Measurements from ENCODE around the gene DYSF.

DYSF gene

DNA sequence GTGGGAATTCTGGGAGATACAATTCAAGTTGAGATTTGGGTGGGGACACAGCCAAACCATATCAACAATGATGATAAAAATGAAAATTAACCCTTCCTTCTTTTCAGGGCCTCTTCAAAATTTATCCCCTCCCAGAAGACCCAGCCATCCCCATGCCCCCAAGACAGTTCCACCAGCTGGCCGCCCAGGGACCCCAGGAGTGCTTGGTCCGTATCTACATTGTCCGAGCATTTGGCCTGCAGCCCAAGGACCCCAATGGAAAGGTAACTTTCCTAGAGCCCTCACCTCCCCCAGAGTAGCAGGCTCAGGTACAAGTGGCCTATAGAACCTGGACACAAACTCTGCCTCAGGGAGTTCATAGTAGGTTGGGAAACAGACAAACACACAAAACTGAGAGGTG, 205.4 kb downstream of the DYSF start:
- Histone ChIP-seq H3K9me3 (ENCODE audit: severe bottlenecking) (no peaks in the 10 kb centered on the region), H3K27me3 (ENCODE audit: insufficient read depth, poor library complexity, severe bottlenecking) (no peaks in the 10 kb centered on the region), H3K27ac (ENCODE audit: poor library complexity, severe bottlenecking) (no peak overlapping the region), H3K4me3 (ENCODE audit: severe bottlenecking) (no peak overlapping the region), H3K4me1 (ENCODE audit: insufficient read depth, poor library complexity, severe bottlenecking) (no peaks in the 10 kb centered on the region), H3K36me3 (ENCODE audit: low read depth) (no peaks in the 10 kb centered on the region)
- TF ChIP-seq, protein P1, sequence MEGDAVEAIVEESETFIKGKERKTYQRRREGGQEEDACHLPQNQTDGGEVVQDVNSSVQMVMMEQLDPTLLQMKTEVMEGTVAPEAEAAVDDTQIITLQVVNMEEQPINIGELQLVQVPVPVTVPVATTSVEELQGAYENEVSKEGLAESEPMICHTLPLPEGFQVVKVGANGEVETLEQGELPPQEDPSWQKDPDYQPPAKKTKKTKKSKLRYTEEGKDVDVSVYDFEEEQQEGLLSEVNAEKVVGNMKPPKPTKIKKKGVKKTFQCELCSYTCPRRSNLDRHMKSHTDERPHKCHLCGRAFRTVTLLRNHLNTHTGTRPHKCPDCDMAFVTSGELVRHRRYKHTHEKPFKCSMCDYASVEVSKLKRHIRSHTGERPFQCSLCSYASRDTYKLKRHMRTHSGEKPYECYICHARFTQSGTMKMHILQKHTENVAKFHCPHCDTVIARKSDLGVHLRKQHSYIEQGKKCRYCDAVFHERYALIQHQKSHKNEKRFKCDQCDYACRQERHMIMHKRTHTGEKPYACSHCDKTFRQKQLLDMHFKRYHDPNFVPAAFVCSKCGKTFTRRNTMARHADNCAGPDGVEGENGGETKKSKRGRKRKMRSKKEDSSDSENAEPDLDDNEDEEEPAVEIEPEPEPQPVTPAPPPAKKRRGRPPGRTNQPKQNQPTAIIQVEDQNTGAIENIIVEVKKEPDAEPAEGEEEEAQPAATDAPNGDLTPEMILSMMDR (IDR thresholded peaks at IDR 0.05; ENCODE audit: poor library complexity, severe bottlenecking): no peak
- ATAC-seq (ENCODE audit: low read depth): no peak
- DNase-seq (ENCODE audit: low spot score): no peak

DNA sequence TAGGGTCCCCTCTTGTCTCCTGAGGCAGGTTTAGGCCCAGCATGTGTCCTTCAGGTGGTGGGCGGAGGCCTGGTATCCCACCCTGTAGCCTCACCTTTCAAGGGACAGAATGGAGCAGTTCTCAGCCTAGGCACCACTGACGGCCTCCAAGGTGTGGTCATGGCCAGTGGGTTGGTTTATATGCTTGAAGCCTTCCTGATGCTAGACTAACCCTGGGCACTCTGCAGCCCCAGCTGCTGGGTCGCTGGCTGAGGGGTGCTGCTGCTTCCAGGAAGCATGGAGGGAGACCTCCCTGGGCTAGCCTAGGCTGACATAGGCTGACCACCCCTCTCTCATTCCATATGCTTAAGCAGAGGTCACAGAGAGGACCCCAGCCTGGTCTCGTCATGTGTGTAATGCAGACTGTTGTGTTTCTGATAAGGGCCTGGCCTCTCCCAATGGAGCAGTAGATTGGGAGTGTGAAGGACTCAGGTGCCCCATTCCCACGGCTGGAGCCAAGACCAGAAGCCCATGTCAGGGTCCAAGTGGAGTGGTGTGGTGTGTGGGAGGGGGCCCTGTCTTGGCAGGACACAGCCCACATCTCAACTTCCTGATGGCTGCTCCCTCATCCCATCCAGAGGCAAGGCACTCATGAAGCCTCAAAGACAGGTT, 206.6 kb downstream of the DYSF start:
- ATAC-seq (ENCODE audit: low read depth): no peak
- H3K4me1 ChIP-seq (ENCODE audit: insufficient read depth, poor library complexity, severe bottlenecking): no peaks in the 10 kb centered on the region
- no peak overlapping the region for H3K27ac ChIP-seq (ENCODE audit: poor library complexity, severe bottlenecking)
- TF ChIP-seq, protein P1 (IDR thresholded peaks at IDR 0.05; ENCODE audit: poor library complexity, severe bottlenecking): no peak
- no peak for DNase-seq (ENCODE audit: low spot score)
- H3K27me3 ChIP-seq (ENCODE audit: insufficient read depth, poor library complexity, severe bottlenecking): no peaks in the 10 kb centered on the region
- no peak overlapping the region for H3K4me3 ChIP-seq (ENCODE audit: severe bottlenecking)
- no peaks in the 10 kb centered on the region for H3K36me3 ChIP-seq (ENCODE audit: low read depth)
- no peaks in the 10 kb centered on the region for H3K9me3 ChIP-seq (ENCODE audit: severe bottlenecking)

DNA sequence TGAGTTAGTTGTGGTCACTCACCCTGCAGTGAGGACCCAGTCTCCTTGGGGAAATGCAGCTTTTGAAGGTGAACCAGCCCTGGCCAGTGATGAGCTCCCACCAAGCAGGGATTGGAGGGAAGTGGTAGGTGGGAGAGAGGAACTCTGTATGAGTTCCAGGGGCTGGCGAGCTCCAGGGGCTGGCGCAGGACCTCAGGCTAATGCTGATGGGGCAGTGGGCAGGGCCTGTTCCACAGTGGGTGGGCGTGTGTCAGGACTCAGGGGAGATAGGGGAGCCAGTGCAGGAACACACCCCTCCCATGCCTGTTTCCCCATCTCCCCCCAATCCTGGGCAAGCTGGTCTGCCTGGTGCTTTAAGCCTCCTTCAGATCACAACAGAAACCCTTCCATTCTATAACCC, 208.4 kb downstream of the DYSF start:
- Histone ChIP-seq H3K36me3 (ENCODE audit: low read depth) (no peaks in the 10 kb centered on the region), H3K9me3 (ENCODE audit: severe bottlenecking) (no peaks in the 10 kb centered on the region)

DNA sequence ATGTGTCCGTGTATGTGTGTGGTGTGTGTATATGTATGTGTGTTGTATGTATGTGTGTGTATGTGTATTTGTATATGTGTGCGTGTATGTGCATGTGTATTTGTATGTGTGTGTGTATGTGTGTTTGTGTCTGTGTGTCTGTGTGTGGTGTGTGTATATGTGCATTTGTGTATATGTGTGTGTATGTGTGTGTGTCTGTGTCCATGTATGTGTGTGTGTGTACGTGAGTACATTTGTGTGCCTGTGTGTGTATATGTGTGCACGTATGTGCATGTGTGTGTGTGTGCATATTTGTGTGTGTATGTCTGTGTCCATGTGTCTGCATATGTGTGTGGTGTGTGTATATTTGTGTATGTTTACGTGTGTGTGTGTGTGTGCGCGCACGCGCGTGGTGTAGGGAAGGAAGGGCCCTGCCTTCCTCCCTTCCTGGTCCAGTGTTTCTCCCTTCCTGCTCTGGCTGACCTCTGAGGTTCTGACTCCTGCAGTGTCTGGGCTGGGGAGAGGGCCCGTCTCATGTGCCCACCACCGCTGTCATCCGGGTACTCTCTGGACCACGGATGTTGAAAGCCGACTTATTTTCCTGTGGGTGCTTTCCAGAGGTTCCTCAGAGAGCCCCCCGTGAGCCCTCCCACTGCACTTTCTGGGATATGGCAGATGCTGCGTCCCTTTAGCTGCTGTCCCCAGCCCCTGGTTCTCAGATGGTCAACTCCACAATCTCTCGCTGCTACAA, 209.5 kb downstream of the DYSF start:
- H3K4me3 ChIP-seq (ENCODE audit: severe bottlenecking): no peak overlapping the region
- no peaks in the 10 kb centered on the region for H3K27me3 ChIP-seq (ENCODE audit: insufficient read depth, poor library complexity, severe bottlenecking)
- DNase-seq (ENCODE audit: low spot score): no peak
- H3K9me3 ChIP-seq (ENCODE audit: severe bottlenecking): no peaks in the 10 kb centered on the region
- H3K27ac ChIP-seq (ENCODE audit: poor library complexity, severe bottlenecking): no peak overlapping the region
- TF ChIP-seq, protein P1 (IDR thresholded peaks at IDR 0.05; ENCODE audit: poor library complexity, severe bottlenecking): no peak
- H3K36me3 ChIP-seq (ENCODE audit: low read depth): no peaks in the 10 kb centered on the region
- H3K4me1 ChIP-seq (ENCODE audit: insufficient read depth, poor library complexity, severe bottlenecking): no peaks in the 10 kb centered on the region
- no peak for ATAC-seq (ENCODE audit: low read depth)

More for the DNA sequence above, 208.4 kb downstream of the DYSF start:
- H3K4me3 ChIP-seq (ENCODE audit: severe bottlenecking): no peak overlapping the region
- no peaks in the 10 kb centered on the region for H3K4me1 ChIP-seq (ENCODE audit: insufficient read depth, poor library complexity, severe bottlenecking)
- ATAC-seq (ENCODE audit: low read depth) (no peak), DNase-seq (ENCODE audit: low spot score) (no peak)
- H3K27me3 ChIP-seq (ENCODE audit: insufficient read depth, poor library complexity, severe bottlenecking): no peaks in the 10 kb centered on the region
- no peak overlapping the region for H3K27ac ChIP-seq (ENCODE audit: poor library complexity, severe bottlenecking)
- TF ChIP-seq, protein P1 (IDR thresholded peaks at IDR 0.05; ENCODE audit: poor library complexity, severe bottlenecking): no peak

DNA sequence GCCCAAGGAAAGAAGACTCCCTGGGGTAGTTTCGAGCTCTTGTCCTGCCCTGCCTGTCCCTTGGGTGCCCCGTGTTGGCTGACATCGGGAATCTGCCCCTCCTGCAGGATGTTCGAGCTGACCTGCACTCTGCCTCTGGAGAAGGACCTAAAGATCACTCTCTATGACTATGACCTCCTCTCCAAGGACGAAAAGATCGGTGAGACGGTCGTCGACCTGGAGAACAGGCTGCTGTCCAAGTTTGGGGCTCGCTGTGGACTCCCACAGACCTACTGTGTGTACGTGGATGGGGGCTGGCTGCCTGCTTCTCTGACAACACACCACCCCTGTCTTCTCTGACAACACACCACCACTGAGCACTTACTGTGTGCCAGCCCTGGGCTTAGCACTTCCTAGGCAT, 210.8 kb downstream of the DYSF start:
- ATAC-seq (ENCODE audit: low read depth) (no peak), DNase-seq (ENCODE audit: low spot score) (no peak)
- H3K4me3 ChIP-seq (ENCODE audit: severe bottlenecking): no peak overlapping the region
- H3K27me3 ChIP-seq (ENCODE audit: insufficient read depth, poor library complexity, severe bottlenecking): no peaks in the 10 kb centered on the region
- TF ChIP-seq, protein P1 (IDR thresholded peaks at IDR 0.05; ENCODE audit: poor library complexity, severe bottlenecking): no peak
- H3K4me1 ChIP-seq (ENCODE audit: insufficient read depth, poor library complexity, severe bottlenecking): no peaks in the 10 kb centered on the region
- H3K27ac ChIP-seq (ENCODE audit: poor library complexity, severe bottlenecking): no peak overlapping the region
- no peaks in the 10 kb centered on the region for H3K9me3 ChIP-seq (ENCODE audit: severe bottlenecking)
- H3K36me3 ChIP-seq (ENCODE audit: low read depth): no peaks in the 10 kb centered on the region

All from RWPE2 (cell line).